DOHH2 (cell line): ENCODE results near the gene SMPDL3A.

Experiments
- H3F3A ChIP-seq: fragments of 200-600 bp; sonication (generic), shearing (Covaris generic); 2 replicates; pipeline ENCODE4 v1.6.0; 2016; ENCODE audit warnings: antibody characterized with exemption, mild to moderate bottlenecking; ENCODE audit not compliant: control insufficient read depth, insufficient read depth
- H3K27ac ChIP-seq: fragments of 200-600 bp; sonication (generic); 2 replicates; pipeline ENCODE4 v1.5.1; 2014; ENCODE audit warnings: low read depth, mild to moderate bottlenecking, low read length, moderate library complexity
- H3K27me3 ChIP-seq: fragments of 200-600 bp; sonication (generic); 2 replicates; pipeline ENCODE4 v1.6.1; 2014; ENCODE audit warnings: mild to moderate bottlenecking, low read length, mixed read lengths; ENCODE audit not compliant: control insufficient read depth
- H3K36me3 ChIP-seq: fragments of 200-600 bp; sonication (generic); 2 replicates; pipeline ENCODE4 v1.6.1; 2014; ENCODE audit warnings: mild to moderate bottlenecking, low read length, moderate library complexity, mixed read lengths; ENCODE audit not compliant: control insufficient read depth
- H3K4me1 ChIP-seq: fragments of 200-600 bp; sonication (generic); 2 replicates; pipeline ENCODE4 v1.6.1; 2014; ENCODE audit warnings: mild to moderate bottlenecking, low read length, mixed read lengths; ENCODE audit not compliant: control insufficient read depth
- H3K4me2 ChIP-seq: fragments of 200-600 bp; sonication (generic); 2 replicates; pipeline ENCODE4 v1.6.0; 2014; ENCODE audit warnings: mild to moderate bottlenecking, low read length, moderate library complexity
- H3K4me3 ChIP-seq: fragments of 200-600 bp; sonication (generic); 2 replicates; pipeline ENCODE4 v1.5.1; 2014; ENCODE audit warnings: mild to moderate bottlenecking, low read length, mixed read lengths
- H3K79me2 ChIP-seq: fragments of 200-600 bp; sonication (generic); 2 replicates; pipeline ENCODE4 v1.6.1; 2014; ENCODE audit warnings: mild to moderate bottlenecking, low read length, mixed read lengths; ENCODE audit not compliant: control insufficient read depth
- H3K9me2 ChIP-seq: fragments of 200-600 bp; sonication (generic); replicated peaks from 2 replicates; pipeline ENCODE4 v1.6.1; 2014; ENCODE audit warnings: mild to moderate bottlenecking, low read length, mixed read lengths; ENCODE audit not compliant: control insufficient read depth
- H3K9me3 ChIP-seq: fragments of 200-600 bp; sonication (generic); 2 replicates; pipeline ENCODE4 v1.6.1; 2014; ENCODE audit warnings: antibody characterized with exemption, low read length, mixed read lengths; ENCODE audit not compliant: control insufficient read depth, insufficient read depth
- H4K20me1 ChIP-seq: fragments of 200-600 bp; sonication (generic); 2 replicates; pipeline ENCODE4 v1.6.0; 2014; ENCODE audit warnings: low read depth, mild to moderate bottlenecking, antibody characterized with exemption, low read length, moderate library complexity; ENCODE audit not compliant: control insufficient read depth, insufficient read depth
- EZH2phosphoT487 ChIP-seq: fragments of 200-600 bp; sonication (generic); IDR thresholded peaks from 2 replicates; pipeline ENCODE4 v1.6.1; 2017; ENCODE audit warnings: borderline replicate concordance, mild to moderate bottlenecking, antibody characterized with exemption, low read length, moderate library complexity, mixed read lengths
- TF ChIP-seq, protein P1 (sequence below): fragments of 200-600 bp; sonication (generic); IDR thresholded peaks from one replicate; pipeline ENCODE4 v1.5.1; 2014; ENCODE audit warnings: antibody characterized with exemption, mild to moderate bottlenecking, low read depth, low read length; ENCODE audit not compliant: poor library complexity, severe bottlenecking

Gene SMPDL3A

GRCh38 chr6:122800906-122801305, 11.8 kb downstream of the SMPDL3A start:
- no peaks in the 10 kb centered on the region for H3K9me3 ChIP-seq
- TF ChIP-seq, protein P1, sequence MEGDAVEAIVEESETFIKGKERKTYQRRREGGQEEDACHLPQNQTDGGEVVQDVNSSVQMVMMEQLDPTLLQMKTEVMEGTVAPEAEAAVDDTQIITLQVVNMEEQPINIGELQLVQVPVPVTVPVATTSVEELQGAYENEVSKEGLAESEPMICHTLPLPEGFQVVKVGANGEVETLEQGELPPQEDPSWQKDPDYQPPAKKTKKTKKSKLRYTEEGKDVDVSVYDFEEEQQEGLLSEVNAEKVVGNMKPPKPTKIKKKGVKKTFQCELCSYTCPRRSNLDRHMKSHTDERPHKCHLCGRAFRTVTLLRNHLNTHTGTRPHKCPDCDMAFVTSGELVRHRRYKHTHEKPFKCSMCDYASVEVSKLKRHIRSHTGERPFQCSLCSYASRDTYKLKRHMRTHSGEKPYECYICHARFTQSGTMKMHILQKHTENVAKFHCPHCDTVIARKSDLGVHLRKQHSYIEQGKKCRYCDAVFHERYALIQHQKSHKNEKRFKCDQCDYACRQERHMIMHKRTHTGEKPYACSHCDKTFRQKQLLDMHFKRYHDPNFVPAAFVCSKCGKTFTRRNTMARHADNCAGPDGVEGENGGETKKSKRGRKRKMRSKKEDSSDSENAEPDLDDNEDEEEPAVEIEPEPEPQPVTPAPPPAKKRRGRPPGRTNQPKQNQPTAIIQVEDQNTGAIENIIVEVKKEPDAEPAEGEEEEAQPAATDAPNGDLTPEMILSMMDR: no peak
- TF ChIP-seq EZH2phosphoT487: no peak
- H3K36me3 ChIP-seq: no peaks in the 10 kb centered on the region
- H3K79me2 ChIP-seq: no peaks in the 10 kb centered on the region
- no peaks in the 10 kb centered on the region for H3K9me2 ChIP-seq
- no peaks in the 10 kb centered on the region for H3F3A ChIP-seq
- no peaks in the 10 kb centered on the region for H3K4me1 ChIP-seq
- no peak overlapping the region for H3K4me3 ChIP-seq
- H4K20me1 ChIP-seq: no peaks in the 10 kb centered on the region
- H3K27me3 ChIP-seq: no peaks in the 10 kb centered on the region
- H3K4me2 ChIP-seq: no peak overlapping the region
- no peak overlapping the region for H3K27ac ChIP-seq

DNA sequence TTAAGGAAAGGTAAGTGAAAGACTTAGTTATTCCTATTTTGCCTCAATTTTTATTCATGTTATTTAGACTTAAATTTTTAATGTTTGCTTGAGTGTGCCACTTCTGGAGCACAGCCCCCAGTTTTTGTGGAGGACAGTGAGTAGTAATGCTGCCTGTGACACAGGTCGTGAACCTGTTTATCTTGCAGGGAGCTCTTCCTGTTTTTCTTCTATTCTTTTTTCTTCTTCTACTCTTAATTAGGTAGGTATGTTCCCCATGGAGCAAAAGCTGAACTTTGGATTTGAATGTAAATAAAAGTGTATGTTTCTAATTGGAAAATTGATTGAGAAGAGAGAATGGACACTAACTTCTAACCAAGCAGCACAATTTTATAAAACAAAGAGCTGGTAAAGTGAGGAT, 12.3 kb downstream of the SMPDL3A start:
- no peaks in the 10 kb centered on the region for H4K20me1 ChIP-seq
- H3K27me3 ChIP-seq: no peaks in the 10 kb centered on the region
- H3K27ac ChIP-seq: no peak overlapping the region
- H3K9me2 ChIP-seq: no peaks in the 10 kb centered on the region
- TF ChIP-seq, protein P1: no peak
- TF ChIP-seq EZH2phosphoT487: no peak
- H3K4me3 ChIP-seq: no peak overlapping the region
- no peaks in the 10 kb centered on the region for H3K79me2 ChIP-seq
- H3K4me1 ChIP-seq: no peaks in the 10 kb centered on the region
- no peaks in the 10 kb centered on the region for H3K9me3 ChIP-seq
- no peaks in the 10 kb centered on the region for H3K36me3 ChIP-seq
- no peak overlapping the region for H3K4me2 ChIP-seq
- no peaks in the 10 kb centered on the region for H3F3A ChIP-seq

DNA sequence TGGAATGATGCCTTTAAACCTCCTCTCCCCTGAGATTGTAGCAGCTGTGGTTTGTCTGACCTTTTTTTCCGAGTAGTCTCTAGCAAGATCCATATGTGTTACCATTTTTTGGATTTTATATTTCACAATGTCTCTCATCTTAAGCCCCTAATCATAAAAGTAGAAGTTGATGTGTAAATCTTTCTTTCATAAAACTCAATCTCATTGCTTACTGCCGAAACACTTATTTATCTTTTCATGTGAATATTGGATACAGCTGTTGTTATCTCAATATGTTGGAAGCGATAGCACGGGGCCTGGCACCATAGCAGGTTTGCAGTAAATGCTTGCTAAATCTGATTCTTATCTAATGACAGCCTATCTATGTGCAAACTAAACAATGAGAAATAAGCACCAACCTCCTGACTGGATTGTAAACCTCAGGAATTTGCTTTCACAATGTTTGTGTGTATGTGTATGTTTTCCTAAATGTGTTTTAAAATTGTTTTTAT, 14.2 kb downstream of the SMPDL3A start:
- Histone ChIP-seq H3K4me2 (no peak overlapping the region), H3K27me3 (no peaks in the 10 kb centered on the region), H4K20me1 (no peaks in the 10 kb centered on the region), H3K9me2 (no peaks in the 10 kb centered on the region), H3K4me3 (no peak overlapping the region), H3K36me3 (no peaks in the 10 kb centered on the region), H3K9me3 (no peaks in the 10 kb centered on the region), H3K79me2 (no peaks in the 10 kb centered on the region), H3K4me1 (no peaks in the 10 kb centered on the region), H3K27ac (no peak overlapping the region), H3F3A (no peaks in the 10 kb centered on the region)
- TF ChIP-seq, protein P1: no peak
- TF ChIP-seq EZH2phosphoT487: no peak
